ENCODE results near the gene PPARG. TPM values are rescaled to one million over a fixed set of nuclear protein-coding genes. Genes with fewer than 3 reads are reported as not detected.

The PPARG gene
- total and polyA plus RNA-seq, 2 donors (not counting 3 experiments of a cell fraction or from before 2014, with no cell fraction given) = 0.15 to 1.3 TPM

GRCh38 chr3:12409684-12410596 lies 121.1 kb downstream of the PPARG start:
- Histone ChIP-seq H3K27me3 (ENCODE audit: control insufficient read depth in 2 of 2, insufficient read depth in 2 of 2, low read length in 2 of 2) (peaks cover 0 to 4% of the 10 kb centered on the region in 2 experiments), H4K20me1 (replicated peaks; ENCODE audit: control insufficient read depth, extremely low read depth, insufficient read depth, low read length) (no peaks in the 10 kb centered on the region), H2AFZ (ENCODE audit: low read depth, low read length) (no peak overlapping the region), H3K9me1 (replicated peaks; ENCODE audit: control insufficient read depth, extremely low read depth, insufficient read depth, low read length) (no peaks in the 10 kb centered on the region), H3K36me3 (ENCODE audit: control insufficient read depth in 2 of 2, extremely low read depth in 1 of 2, insufficient read depth in 2 of 2, low read length in 2 of 2) (no peaks in the 10 kb centered on the region), H3K9me3 (replicated peaks; ENCODE audit: control insufficient read depth, insufficient read depth, low read length) (no peaks in the 10 kb centered on the region), H3K4me1 (ENCODE audit: control insufficient read depth, extremely low read depth, insufficient read depth, low read length) (peaks cover 14% of the 10 kb centered on the region), H3K9ac (replicated peaks; ENCODE audit: extremely low read depth, insufficient read depth, low read length) (no peak overlapping the region), H3K79me2 (ENCODE audit: control insufficient read depth, insufficient read depth, low read length) (no peaks in the 10 kb centered on the region), H3K4me3 (replicated peaks in 1 of 3; ENCODE audit: insufficient read depth in 1 of 3, low read depth in 1 of 3, low read length in 3 of 3) (no peak overlapping the region), H3K4me2 (ENCODE audit: insufficient read depth, low read length) (no peak overlapping the region), H3K27ac (ENCODE audit: insufficient read depth, low read depth, low read length) (no peak overlapping the region)
- POLR2A ChIA-PET = no interaction called here
- no peak for TF ChIP-seq MYC (IDR thresholded peaks at IDR 0.05; ENCODE audit: low read depth, low read length)
- no peak for TF ChIP-seq GATA2 (IDR thresholded peaks at IDR 0.05; ENCODE audit: insufficient read depth, insufficient read length, low read depth, low read length)
- TF ChIP-seq CTCF (IDR thresholded peaks at IDR 0.05; ENCODE audit: extremely low read depth in 1 of 2, insufficient read depth in 1 of 2, low read depth in 1 of 2, low read length in 2 of 2) = no peak
- no peak for TF ChIP-seq MAX (IDR thresholded peaks at IDR 0.05; ENCODE audit: insufficient read depth, insufficient read length)
- TF ChIP-seq JUN (IDR thresholded peaks at IDR 0.05; ENCODE audit: borderline replicate concordance, insufficient read depth, insufficient read length, low read depth) = no peak
- TF ChIP-seq POLR2AphosphoS5 (IDR thresholded peaks at IDR 0.05; ENCODE audit: insufficient read depth, low read depth, low read length) = no peak
- no peak for TF ChIP-seq FOS (IDR thresholded peaks at IDR 0.05; ENCODE audit: borderline replicate concordance, insufficient read depth, low read length)
- no TSS peak for BruUV-seq (replicated peaks)
- dilution Hi-C loops (cut with MboI; ENCODE audit: extremely low pct_ligation_motif_present, low sequenced_read_pairs) = no loop called here
- CTCF ChIA-PET = interaction anchor here (0.9 kb wide), 1 partner anchor 13 kb away, joined by 3 read pairs; no protein-coding TSS in a partner anchor
- intact Hi-C loops (cut with micrococcal nuclease) = loop anchor here (5.0 kb wide), 2 partner anchors 52 to 273 kb away; no protein-coding TSS in a partner anchor
- DNase-seq (ENCODE audit: low read depth, low spot score) (no peak), FAIRE-seq (no peak)

Data from endothelial cell of umbilical vein (primary cell).